ENCODE measurements around the gene RELL1.

GRCh38 chr4:37670249-37670648 lies 15.9 kb downstream of the RELL1 start:
- TF ChIP-seq CTCF (conservative IDR thresholded peaks at IDR 0.05 in 1 of 2, IDR thresholded peaks at IDR 0.05 in 1 of 2; ENCODE audit: extremely low read depth in 1 of 2, insufficient read depth in 1 of 2, low read depth in 1 of 2, low read length in 2 of 2): no peak
- TF ChIP-seq EZH2 (IDR thresholded peaks at IDR 0.05; ENCODE audit: borderline replicate concordance, low read length): no peak
